Measurements from ENCODE around the gene MPRIP.

DNA sequence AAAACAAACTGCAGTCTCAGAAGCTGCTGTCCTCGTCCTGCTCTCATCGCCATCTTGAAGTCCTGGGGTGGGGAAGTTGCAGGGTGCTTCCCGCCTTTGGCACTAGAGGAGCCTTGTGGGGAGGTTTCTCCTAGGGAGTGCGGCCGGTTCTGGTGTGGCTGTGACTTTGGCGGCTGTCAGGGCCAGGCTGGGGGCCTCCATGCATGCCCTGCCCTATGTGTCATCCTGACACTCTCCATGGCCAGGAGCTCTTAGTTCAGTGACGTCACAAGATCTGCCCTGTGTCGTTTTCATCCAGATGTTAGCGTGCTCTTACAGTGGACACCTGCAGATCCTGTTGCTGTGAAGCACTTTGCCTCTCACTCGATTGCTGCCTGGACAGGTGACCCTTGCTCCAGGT is 114.3 kb downstream of the MPRIP start:
- TF ChIP-seq ZFP3 (CRISPR knock-in tag; IDR thresholded peaks at IDR 0.05) (no peak), RARB (CRISPR knock-in tag; IDR thresholded peaks at IDR 0.05) (no peak), PATZ1 (CRISPR knock-in tag; IDR thresholded peaks at IDR 0.05; ENCODE audit: borderline replicate concordance) (no peak)

Measured in SK-N-SH treated with all-trans-retinoic acid at 6 μM for 48 hours (cell line).